CD4-positive, alpha-beta T cell (primary cell): ENCODE results near the gene LYPD4. TPM values are rescaled to one million over a fixed set of nuclear protein-coding genes. Genes with fewer than 3 reads are reported as not detected.

Experiments
- ATAC-seq: fragments of 200-7000 bp; cut with Tn5 transposase; one replicate; pipeline ENCODE4 v1.10.0; 2022; ENCODE audit warnings: mild to moderate bottlenecking; ENCODE audit not compliant: poor library complexity
- CTCF ChIA-PET: fragments of 350-600 bp; sonication (Branson Sonifier 250); formaldehyde crosslinking; loops from one replicate; lab custom pipeline; 2021; ENCODE audit warnings: antibody characterized with exemption, inconsistent platforms; lab: Charles Lee
- POLR2A ChIA-PET: fragments of 350-600 bp; sonication (Branson Sonifier 250); formaldehyde crosslinking; loops from one replicate; lab custom pipeline; 2021; ENCODE audit warnings: antibody characterized with exemption, inconsistent platforms; lab: Charles Lee
- DNase-seq, 14 experiments: peaks; one replicate each; pipeline ENCODE4 v3.0.0-alpha.2; 2013 to 2020; ENCODE audit warnings: mixed read lengths in 2 of 14
- H3K27ac ChIP-seq, 2 donors: one replicate each; pipeline versions ENCODE4 v1.5.1 to v1.7.0; 2013; ENCODE audit warnings: low read length in 2 of 2, low read depth in 1 of 2, mild to moderate bottlenecking in 1 of 2
- H3K27me3 ChIP-seq, 2 experiments: 1 replicate in 1 of 2; 2 replicates in 1 of 2; pipeline versions ENCODE4 v1.6.1 to v1.7.0; 2013; ENCODE audit warnings: low read length in 2 of 2, control low read depth in 1 of 2, mild to moderate bottlenecking in 1 of 2, moderate library complexity in 1 of 2; ENCODE audit not compliant: insufficient read depth in 2 of 2, control insufficient read depth in 1 of 2
- H3K36me3 ChIP-seq: one replicate; pipeline ENCODE4 v1.6.1; 2013; ENCODE audit warnings: low read length, control low read depth; ENCODE audit not compliant: insufficient read depth
- H3K4me1 ChIP-seq: one replicate; pipeline ENCODE4 v1.6.1; 2013; ENCODE audit warnings: low read length, control low read depth; ENCODE audit not compliant: insufficient read depth
- H3K4me3 ChIP-seq: one replicate; pipeline ENCODE4 v1.5.1; 2013; ENCODE audit warnings: mild to moderate bottlenecking, low read length, moderate library complexity
- H3K9me3 ChIP-seq, 2 experiments: 1 replicate in 1 of 2; 2 replicates in 1 of 2; pipeline versions ENCODE4 v1.6.1 to v1.7.0; 2013; ENCODE audit warnings: low read length in 2 of 2, mild to moderate bottlenecking in 2 of 2, control low read depth in 1 of 2, moderate library complexity in 1 of 2; ENCODE audit not compliant: control insufficient read depth in 1 of 2, insufficient read depth in 1 of 2
- H3K27ac Mint-ChIP-seq: one replicate; pipeline ENCODE4 v1.8.0; 2020; ENCODE audit warnings: mixed read lengths
- H3K27me3 Mint-ChIP-seq: one replicate; pipeline ENCODE4 v1.8.0; 2021; ENCODE audit warnings: mixed read lengths
- H3K36me3 Mint-ChIP-seq: one replicate; pipeline ENCODE4 v1.8.0; 2021; ENCODE audit warnings: low read depth, mixed read lengths
- H3K4me1 Mint-ChIP-seq: one replicate; pipeline ENCODE4 v1.8.0; 2021; ENCODE audit warnings: low read depth, mixed read lengths
- H3K4me3 Mint-ChIP-seq: one replicate; pipeline ENCODE4 v1.8.0; 2020; ENCODE audit warnings: mild to moderate bottlenecking, mixed read lengths
- H3K9me3 Mint-ChIP-seq: one replicate; pipeline ENCODE4 v1.8.0; 2020; ENCODE audit warnings: mixed read lengths
- CTCF ChIP-seq: fragments of 200-600 bp; IDR thresholded peaks from one replicate; pipeline ENCODE4 v1.8.0; 2022; ENCODE audit warnings: antibody characterized with exemption, mild to moderate bottlenecking
- intact Hi-C, 2 experiments: fragments of 100-400 bp; cut with DNase I in 1 of 2; cut with micrococcal nuclease in 1 of 2; formaldehyde crosslinking; loops; one replicate each; pipeline versions ENCODE4 v1.15.1 to v1.9.0; 2023 to 2025; cut with DNase I, micrococcal nuclease
- total RNA-seq, 174 experiments: library from RNA in 2 of 174; stranded (reverse) in 2 of 174; gene quantifications; one replicate each; pipeline ENCODE4 v1.2.3 and lab custom pipeline; 2021 to 2026

Gene LYPD4
- total RNA-seq, 2 experiments from 2014 or later = not detected

GRCh38 chr19:41804336-41804735 is 40.1 kb downstream of the LYPD4 start:
- H3K27me3 ChIP-seq = peaks cover 3 to 6% of the 10 kb centered on the region in 2 experiments
- no peaks in the 10 kb centered on the region for H3K36me3 Mint-ChIP-seq
- CTCF ChIA-PET = interaction anchor here (0.6 to 1.6 kb wide), 3 partner anchors 9 to 917 kb away, joined by 4 read pairs; no protein-coding TSS in a partner anchor
- intact Hi-C loops = no loop called here
- no peaks in the 10 kb centered on the region for H3K9me3 Mint-ChIP-seq
- H3K27ac Mint-ChIP-seq = peak overlapping the region; percentile 43
- H3K4me1 Mint-ChIP-seq = peaks cover 16% of the 10 kb centered on the region
- peak in 1 of 14 experiments; percentile 28 for DNase-seq
- H3K4me1 ChIP-seq = no peaks in the 10 kb centered on the region
- POLR2A ChIA-PET = interaction anchor here (0.6 kb wide), 1 partner anchor 10 kb away, joined by 3 read pairs; no protein-coding TSS in a partner anchor
- no peak overlapping the region for H3K27ac ChIP-seq
- no peaks in the 10 kb centered on the region for H3K36me3 ChIP-seq
- H3K4me3 Mint-ChIP-seq = no peak overlapping the region
- no peak for ATAC-seq
- H3K9me3 ChIP-seq = no peaks in the 10 kb centered on the region
- H3K4me3 ChIP-seq = no peak overlapping the region
- TF ChIP-seq CTCF = no peak
- peaks cover 9% of the 10 kb centered on the region for H3K27me3 Mint-ChIP-seq

GRCh38 chr19:41802770-41803169 is 41.7 kb downstream of the LYPD4 start:
- H3K36me3 ChIP-seq = no peaks in the 10 kb centered on the region
- no peak overlapping the region for H3K27ac ChIP-seq
- peaks cover 0 to 4% of the 10 kb centered on the region in 2 experiments for H3K27me3 ChIP-seq
- no peaks in the 10 kb centered on the region for H3K4me1 ChIP-seq
- H3K4me3 Mint-ChIP-seq = no peak overlapping the region
- intact Hi-C loops = no loop called here
- H3K9me3 Mint-ChIP-seq = no peaks in the 10 kb centered on the region
- H3K27ac Mint-ChIP-seq = no peak overlapping the region
- H3K36me3 Mint-ChIP-seq = no peaks in the 10 kb centered on the region
- DNase-seq = no peak
- ChIA-PET POLR2A (no interaction called here), CTCF (interaction anchor here (1.6 kb wide), 1 partner anchor 10 kb away, joined by 4 read pairs; no protein-coding TSS in a partner anchor)
- H3K4me3 ChIP-seq = no peak overlapping the region
- ATAC-seq = no peak
- peaks cover 3% of the 10 kb centered on the region for H3K27me3 Mint-ChIP-seq
- no peak for TF ChIP-seq CTCF
- H3K9me3 ChIP-seq = no peaks in the 10 kb centered on the region
- H3K4me1 Mint-ChIP-seq = peaks cover 16% of the 10 kb centered on the region

- no peak overlapping the region for H3K4me3 Mint-ChIP-seq
- intact Hi-C loops = no loop called here
Observed at GRCh38 chr19:41801792-41802211, 42.7 kb downstream of the LYPD4 start.

More at GRCh38 chr19:41801792-41802211, 42.7 kb downstream of the LYPD4 start:
- no peak overlapping the region for H3K27ac ChIP-seq
- no peak for ATAC-seq
- no peaks in the 10 kb centered on the region for H3K36me3 Mint-ChIP-seq
- ChIA-PET CTCF (interaction anchor here (1.5 kb wide), 1 partner anchor 9 kb away, joined by 5 read pairs; no protein-coding TSS in a partner anchor), POLR2A (interaction anchor here (0.6 kb wide), 1 partner anchor 970 kb away, joined by 3 read pairs; no protein-coding TSS in a partner anchor)
- peaks cover 16% of the 10 kb centered on the region for H3K4me1 Mint-ChIP-seq
- H3K4me3 ChIP-seq = no peak overlapping the region
- H3K9me3 ChIP-seq = no peaks in the 10 kb centered on the region
- no peak for TF ChIP-seq CTCF
- no peaks in the 10 kb centered on the region for H3K4me1 ChIP-seq
- no peaks in the 10 kb centered on the region for H3K9me3 Mint-ChIP-seq
- DNase-seq = peak in 2 of 14 experiments; percentile 36 to 43
- H3K27ac Mint-ChIP-seq = no peak overlapping the region
- H3K36me3 ChIP-seq = no peaks in the 10 kb centered on the region
- no peaks in the 10 kb centered on the region for H3K27me3 Mint-ChIP-seq
- peaks cover 0 to 2% of the 10 kb centered on the region in 2 experiments for H3K27me3 ChIP-seq
